VCaP (cell line): ENCODE data around the gene MEGF8.

ENCODE experiments used
- H3K27ac ChIP-seq: fragments of 450-650 bp; 2 replicates; pipeline ENCODE4 v1.5.1; 2017
- CTCF ChIP-seq: fragments of 450-650 bp; conservative IDR thresholded peaks from 2 replicates; pipeline ENCODE4 v1.5.1; 2017; ENCODE audit warnings: mild to moderate bottlenecking, moderate library complexity

MEGF8 gene

DNA sequence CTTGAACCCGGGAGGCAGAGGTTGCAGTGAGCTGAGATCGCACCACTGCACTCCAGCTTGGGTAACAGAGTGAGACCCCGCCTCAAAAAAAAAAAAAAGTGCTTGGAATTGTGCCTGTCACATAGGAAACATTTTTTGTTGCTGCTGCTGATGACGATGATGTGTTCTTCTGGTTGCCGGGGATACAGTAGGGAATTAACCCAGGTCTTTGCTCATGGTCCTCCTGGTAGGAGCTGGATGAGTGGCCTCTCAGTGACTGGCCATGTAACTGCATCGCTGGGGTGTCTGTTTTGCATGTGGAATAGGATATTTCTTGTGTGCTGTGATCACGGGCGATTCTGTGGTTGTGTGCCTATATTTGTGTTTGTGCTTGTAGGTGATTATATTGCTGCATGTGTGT is 69.3 kb downstream of the MEGF8 start:
- TF ChIP-seq CTCF: no peak

GRCh38 chr19:42396381-42397262 is 71.2 kb downstream of the MEGF8 start:
- H3K27ac ChIP-seq: peak overlapping the region; percentile 87
- no peak for TF ChIP-seq CTCF

More for the DNA sequence above, 69.3 kb downstream of the MEGF8 start:
- H3K27ac ChIP-seq: no peak overlapping the region

- TF ChIP-seq CTCF: no peak
- H3K27ac ChIP-seq: peak overlapping the region; percentile 87
Observed at GRCh38 chr19:42397263-42398166, 72.1 kb downstream of the MEGF8 start.

- H3K27ac ChIP-seq: no peak overlapping the region; the same call in 1 of the 2 replicates
- TF ChIP-seq CTCF: no peak
Observed at GRCh38 chr19:42400404-42400803, 75.0 kb downstream of the MEGF8 start.

DNA sequence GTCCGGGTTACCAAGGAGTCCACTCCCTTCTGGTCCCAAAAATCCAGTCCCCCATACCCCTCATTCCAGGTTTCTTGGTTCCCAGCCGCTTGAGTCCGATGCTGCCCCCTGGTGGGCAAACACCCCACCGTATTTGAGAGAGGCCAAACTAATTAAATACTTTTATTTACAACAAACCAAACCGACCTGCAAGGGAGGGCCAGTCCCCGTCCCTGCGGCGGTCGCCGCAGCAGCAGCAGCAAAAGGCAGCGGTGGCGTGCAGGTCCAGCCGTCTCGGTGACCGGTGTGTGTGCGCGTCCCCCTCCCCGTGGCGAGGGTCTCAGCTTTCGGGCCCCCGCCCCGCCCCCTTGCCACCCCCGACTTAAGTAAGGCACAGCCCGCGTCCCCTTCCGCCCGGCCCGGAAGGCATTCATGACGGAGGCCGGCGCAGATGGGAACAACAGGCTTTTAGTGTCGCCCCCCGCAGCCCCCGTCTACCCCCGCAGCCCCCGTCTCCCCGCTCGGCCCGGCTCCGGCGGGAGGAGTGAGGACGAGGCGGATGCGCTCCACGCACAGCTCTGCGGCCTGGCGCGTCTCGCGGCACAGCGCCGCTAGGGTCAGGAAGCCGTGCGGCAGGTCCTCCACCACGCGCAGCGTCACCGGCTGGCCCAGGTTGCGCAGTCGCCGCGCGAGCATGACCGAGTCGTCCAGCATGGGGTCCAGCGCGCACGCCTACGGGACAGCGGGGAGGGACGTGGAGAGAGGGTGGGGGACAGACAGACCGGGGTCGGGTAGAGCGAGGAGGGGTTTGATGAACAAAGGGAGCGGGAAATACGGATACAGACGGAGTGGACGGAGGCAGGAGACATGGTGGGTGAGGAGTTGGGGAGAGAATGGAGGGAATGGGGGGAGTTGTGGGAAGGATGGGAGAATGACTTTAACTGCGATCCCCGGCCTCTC is 76.2 kb downstream of the MEGF8 start:
- peak; percentile 93 for TF ChIP-seq CTCF
- peak overlapping the region; percentile 87 for H3K27ac ChIP-seq

GRCh38 chr19:42402376-42403116 is 77.1 kb downstream of the MEGF8 start:
- H3K27ac ChIP-seq: peak overlapping the region; percentile 87

More at GRCh38 chr19:42402376-42403116, 77.1 kb downstream of the MEGF8 start:
- no peak for TF ChIP-seq CTCF
